ENCODE results near the gene SORCS2. TPM values are rescaled to one million over a fixed set of nuclear protein-coding genes. Genes with fewer than 3 reads are reported as not detected.

Gene SORCS2
- polyA plus RNA-seq, 4 donors: 6.7 to 9.8 (median 8.7) TPM

DNA sequence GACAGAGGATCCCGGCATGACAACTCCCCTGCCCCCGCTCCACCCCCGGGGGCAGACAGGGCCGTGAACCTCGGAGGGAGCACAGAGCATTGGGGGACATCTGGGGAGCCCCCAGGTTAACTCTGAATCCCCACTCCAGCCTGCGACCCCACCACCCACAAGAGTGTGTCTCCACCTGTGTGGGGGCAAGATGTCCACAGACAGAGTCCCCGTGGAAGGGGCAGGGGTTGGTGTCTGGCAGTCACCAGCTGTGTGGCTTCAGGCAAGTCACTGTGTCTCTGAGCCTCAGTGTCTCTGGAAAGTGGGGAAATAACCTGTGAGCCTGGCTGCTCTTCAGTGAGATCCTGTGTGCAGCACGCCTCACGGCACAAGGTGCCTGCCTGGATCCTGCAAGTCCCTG lies 508.3 kb downstream of the SORCS2 start:
- no peak for DNase-seq (ENCODE audit: low read depth in 4 of 4, low spot score in 3 of 4)

DNA sequence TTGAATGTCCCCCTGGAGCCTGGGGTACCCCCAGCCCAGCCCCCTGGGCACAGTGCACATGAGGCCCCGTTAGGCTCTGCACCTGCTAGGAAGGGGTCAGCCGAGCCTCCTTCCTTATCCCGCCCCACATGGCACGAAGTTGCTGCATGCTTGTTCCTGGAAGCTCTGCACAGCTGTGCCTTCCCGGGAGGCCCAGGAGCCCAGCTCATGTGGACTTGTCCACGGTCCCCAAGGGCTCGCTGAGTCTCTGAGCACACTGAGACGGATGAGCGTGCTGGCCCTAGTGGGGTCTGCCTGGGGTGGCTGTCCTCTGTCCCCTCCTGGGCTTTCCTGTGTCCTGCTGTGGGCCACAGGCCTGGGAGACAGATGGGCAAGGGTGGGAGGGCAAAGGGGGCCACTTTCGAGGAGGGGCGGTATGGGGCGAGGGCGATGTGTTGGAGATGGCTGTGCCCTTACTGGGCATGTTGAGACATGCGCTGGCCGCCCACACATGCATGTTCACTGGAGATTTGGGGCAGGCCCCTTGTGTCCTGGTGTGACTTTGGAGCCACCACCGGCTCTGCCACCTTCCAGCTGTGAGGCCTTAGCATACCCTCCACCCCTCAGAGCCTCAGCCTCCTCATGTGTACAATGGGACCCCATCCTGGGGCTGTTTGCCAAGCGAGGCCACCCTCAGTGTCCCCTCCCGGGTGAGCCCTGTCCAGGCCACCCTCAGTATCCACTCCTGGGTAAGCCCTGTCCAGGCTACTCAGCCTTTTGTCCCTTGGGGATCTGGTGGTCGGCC lies 509.7 kb downstream of the SORCS2 start:
- DNase-seq (ENCODE audit: low read depth in 4 of 4, low spot score in 3 of 4): no peak

- DNase-seq (ENCODE audit: low read depth in 4 of 4, low spot score in 3 of 4): no peak
Observed at GRCh38 chr4:7703688-7704087, 511.4 kb downstream of the SORCS2 start.

- no peak for DNase-seq (ENCODE audit: low read depth in 4 of 4, low spot score in 3 of 4)
Observed at GRCh38 chr4:7704091-7704490, 511.8 kb downstream of the SORCS2 start.

DNA sequence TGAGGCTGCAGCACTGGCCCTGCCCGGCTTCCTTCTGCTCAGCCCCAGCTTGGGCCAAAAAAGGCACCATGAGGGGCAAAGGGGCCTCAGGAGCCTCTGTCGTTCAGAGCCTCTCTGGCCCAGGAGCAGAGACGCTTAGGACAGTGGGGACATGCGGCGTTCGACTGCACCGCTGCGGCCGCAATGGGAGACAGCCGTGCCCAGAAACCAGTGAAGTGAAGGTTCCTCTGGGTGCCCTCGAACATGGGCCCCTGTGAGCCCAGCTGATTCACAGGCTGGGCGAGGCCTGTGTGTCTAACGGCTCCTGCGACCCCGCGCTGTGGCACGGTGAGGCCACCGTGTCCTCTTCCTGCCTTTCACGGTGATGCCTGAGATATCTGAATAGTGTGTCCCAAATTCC lies 512.3 kb downstream of the SORCS2 start:
- DNase-seq (ENCODE audit: low read depth in 4 of 4, low spot score in 3 of 4): no peak

GRCh38 chr4:7705062-7705461 lies 512.7 kb downstream of the SORCS2 start:
- DNase-seq (ENCODE audit: low read depth in 4 of 4, low spot score in 3 of 4): no peak

DNA sequence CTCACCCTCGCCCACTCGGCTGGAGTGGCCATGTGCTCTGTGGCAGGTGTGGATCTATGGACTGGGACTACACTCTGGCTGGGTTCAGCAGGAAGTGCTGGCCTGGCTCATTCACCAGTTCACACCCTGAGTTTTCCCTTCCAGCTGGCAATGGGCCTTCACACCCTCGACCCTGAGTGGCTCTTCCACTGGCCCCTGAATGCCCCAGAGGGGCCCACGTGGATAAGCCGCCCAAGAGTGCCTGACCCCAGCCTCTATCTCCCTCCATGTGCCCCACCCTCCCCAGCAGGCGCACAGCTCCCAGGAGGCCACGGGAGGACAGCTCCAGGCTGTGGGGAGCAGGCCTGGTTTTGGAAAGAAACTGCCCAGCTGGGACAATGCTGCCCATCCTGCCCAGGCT lies 513.3 kb downstream of the SORCS2 start:
- no peak for DNase-seq (ENCODE audit: low read depth in 4 of 4, low spot score in 3 of 4)

- DNase-seq (ENCODE audit: low read depth in 4 of 4, low spot score in 3 of 4): no peak
Observed at GRCh38 chr4:7708238-7708637, 515.9 kb downstream of the SORCS2 start.

- DNase-seq (ENCODE audit: low read depth in 4 of 4, low spot score in 3 of 4): no peak
Observed at GRCh38 chr4:7708981-7709380, 516.6 kb downstream of the SORCS2 start.

- DNase-seq (ENCODE audit: low read depth in 4 of 4, low spot score in 3 of 4): no peak
Observed at GRCh38 chr4:7709431-7709830, 517.1 kb downstream of the SORCS2 start.

DNA sequence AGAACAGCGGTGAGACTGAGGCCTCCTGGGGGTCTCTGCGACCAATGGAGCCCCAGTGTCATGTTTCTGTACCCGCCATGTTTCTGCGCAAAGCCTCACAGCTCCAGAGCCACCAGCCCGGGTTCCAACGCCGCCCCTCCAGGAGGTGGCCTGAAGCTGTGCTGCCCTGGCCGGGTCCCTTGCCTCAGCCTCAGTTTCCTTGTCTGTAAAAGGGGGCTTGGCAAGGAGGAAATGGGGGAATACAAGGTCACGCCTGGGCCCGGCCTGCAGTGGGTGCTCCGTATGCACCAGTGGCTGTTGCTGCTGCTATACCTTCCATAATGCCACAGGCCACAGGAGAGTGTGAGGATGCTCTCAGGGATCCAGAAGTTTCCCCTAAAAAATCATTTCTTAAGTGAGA lies 517.8 kb downstream of the SORCS2 start:
- DNase-seq (ENCODE audit: low read depth in 4 of 4, low spot score in 3 of 4): no peak

DNA sequence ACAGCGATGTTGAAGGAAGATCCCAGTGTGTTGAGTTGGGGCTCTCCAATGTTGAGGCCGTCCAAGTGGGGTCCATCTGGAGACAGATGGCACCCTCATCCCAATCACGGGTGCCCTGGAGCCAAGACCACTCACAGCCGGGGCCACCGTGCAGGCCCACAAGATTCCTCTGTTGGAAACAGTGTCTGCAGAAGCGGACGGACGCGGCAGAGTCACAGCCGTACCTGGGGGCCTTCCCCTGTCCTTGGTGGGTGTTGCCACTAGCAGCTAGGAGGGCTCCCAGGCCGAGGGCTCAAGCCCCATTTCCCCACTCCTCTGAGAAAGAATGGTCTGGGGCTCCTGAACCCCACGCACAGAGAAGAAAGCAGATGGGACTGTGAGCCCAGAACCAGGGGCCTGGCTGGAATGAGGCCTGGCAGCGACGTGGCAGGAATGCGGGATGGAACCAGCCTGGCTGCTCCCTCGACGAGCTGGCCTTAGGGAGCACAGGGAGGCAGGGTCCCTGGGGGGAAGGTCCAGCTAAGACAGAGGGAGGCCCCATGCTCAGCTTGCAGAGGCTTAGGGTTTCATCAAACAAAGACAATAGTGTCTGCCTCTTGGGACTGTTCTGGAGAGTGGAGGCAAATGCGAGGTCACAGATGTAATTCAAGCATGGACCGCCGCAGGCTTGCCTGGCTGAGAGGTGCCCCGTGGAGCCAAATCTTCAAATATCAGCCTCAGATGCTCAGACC lies 518.4 kb downstream of the SORCS2 start:
- no peak for DNase-seq (ENCODE audit: low read depth in 4 of 4, low spot score in 3 of 4)

- DNase-seq (ENCODE audit: low read depth in 4 of 4, low spot score in 3 of 4): no peak
Observed at GRCh38 chr4:7711307-7711963, 519.1 kb downstream of the SORCS2 start.

DNA sequence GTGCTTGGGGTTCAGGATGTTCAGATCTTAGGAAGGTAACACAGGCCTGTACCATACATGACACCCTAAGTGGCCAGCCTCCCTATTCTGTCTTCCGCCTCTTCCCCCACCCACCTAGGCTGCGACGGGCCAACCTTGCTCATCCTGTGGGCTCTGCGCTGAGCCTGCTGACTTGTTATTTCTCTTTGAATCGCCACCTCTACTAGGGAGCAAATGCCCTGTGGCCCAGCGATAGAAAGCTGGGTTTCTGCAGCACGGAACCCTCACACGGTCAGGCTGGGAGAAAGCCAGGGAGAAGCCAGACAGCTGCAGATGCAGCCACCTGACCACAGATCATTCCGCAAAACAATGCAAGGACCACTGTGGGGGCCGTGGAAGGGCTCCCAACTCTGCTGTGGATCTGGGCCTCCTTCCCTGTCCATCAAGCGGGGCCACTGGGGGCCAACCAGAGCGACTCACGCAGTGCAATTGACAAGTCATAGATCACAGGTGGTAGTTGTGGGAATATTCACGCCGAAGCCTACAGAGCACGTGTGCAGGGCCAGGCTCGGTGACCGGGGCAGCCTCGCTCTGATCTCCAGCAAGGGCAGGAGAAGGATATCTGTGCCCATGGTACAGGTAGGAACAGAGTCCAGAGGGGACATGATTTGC lies 519.8 kb downstream of the SORCS2 start:
- DNase-seq (ENCODE audit: low read depth in 4 of 4, low spot score in 3 of 4): no peak

DNA sequence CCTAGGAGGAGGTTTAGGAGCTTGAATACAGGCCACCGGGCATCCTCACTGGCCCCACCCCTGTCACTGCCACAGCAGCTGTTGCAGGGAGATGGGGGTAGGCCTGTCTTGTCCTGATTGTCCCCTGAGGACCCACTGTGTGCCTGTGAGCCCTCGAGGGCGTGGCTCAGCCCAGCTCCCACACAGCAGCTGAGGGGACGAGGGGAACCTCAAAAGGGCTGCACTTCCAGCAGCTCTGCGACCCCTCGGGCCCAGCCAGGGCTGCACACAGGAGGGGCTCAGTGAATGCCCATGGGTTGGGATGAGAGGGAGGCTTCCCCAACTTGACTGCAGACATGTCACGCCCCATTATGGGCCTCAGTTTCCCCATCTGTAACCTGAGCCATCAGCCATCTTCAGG lies 521.4 kb downstream of the SORCS2 start:
- DNase-seq (ENCODE audit: low read depth in 4 of 4, low spot score in 3 of 4): no peak

- no peak for DNase-seq (ENCODE audit: low read depth in 4 of 4, low spot score in 3 of 4)
Observed at GRCh38 chr4:7714176-7714575, 521.8 kb downstream of the SORCS2 start.

DNA sequence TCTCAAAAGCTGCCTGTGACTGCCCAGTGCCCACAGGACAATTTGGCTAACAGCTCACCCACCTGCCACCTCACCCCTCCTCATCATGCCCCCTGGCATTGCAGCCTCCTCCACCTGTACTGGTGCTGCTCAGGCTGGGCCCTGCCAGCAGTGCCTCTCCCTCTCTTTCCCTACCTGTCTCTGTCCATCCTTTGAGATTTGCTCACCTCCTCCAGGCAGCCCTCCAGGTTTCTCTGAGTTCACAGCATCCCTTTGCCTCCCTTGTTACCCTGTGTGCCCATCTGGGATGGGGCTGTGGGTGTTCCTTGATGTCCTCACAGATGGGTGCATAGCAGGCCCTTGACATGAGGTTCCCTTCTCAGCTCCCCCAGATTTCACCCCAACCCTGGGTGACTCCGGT lies 522.4 kb downstream of the SORCS2 start:
- DNase-seq (ENCODE audit: low read depth in 4 of 4, low spot score in 3 of 4): no peak

GRCh38 chr4:7715271-7716009 lies 523.1 kb downstream of the SORCS2 start:
- no peak for DNase-seq (ENCODE audit: low read depth in 4 of 4, low spot score in 3 of 4)

- DNase-seq (ENCODE audit: low read depth in 4 of 4, low spot score in 3 of 4): no peak
Observed at GRCh38 chr4:7716010-7716721, 523.8 kb downstream of the SORCS2 start.

- DNase-seq (ENCODE audit: low read depth in 4 of 4, low spot score in 3 of 4): no peak
Observed at GRCh38 chr4:7717161-7717560, 524.8 kb downstream of the SORCS2 start.
